ENCODE measurements around the gene ADO.

- TF ChIP-seq CTCF (IDR thresholded peaks at IDR 0.05; ENCODE audit: insufficient read depth, low read length, poor library complexity, severe bottlenecking) (no peak), EZH2phosphoT487 (conservative IDR thresholded peaks at IDR 0.05; ENCODE audit: low read length) (no peak)
These were observed 39.9 kb downstream of the ADO start for GRCh38 chr10:62844280-62845011.
